Right atrium auricular region (tissue), 2 donors: Measurements from ENCODE around the gene HSD17B11. TPM values are rescaled to one million over a fixed set of nuclear protein-coding genes. Genes with fewer than 3 reads are reported as not detected.
"Not testable (repeated sequence)": the region's sequence is repeated elsewhere in the genome, so short reads cannot be mapped to it uniquely, and the experiment has no call there.

ENCODE experiments used
- DNase-seq: peaks from one replicate; pipeline ENCODE4 v3.0.0-alpha.2; 2019; ENCODE audit warnings: low spot score
- H3K27ac ChIP-seq, 2 donors: fragments of 200-600 bp; sonication (generic); 1 replicate in 1 of 2; 2 replicates in 1 of 2; pipeline ENCODE4 v1.5.1; 2016 to 2019
- H3K27me3 ChIP-seq, 2 donors: fragments of 200-600 bp; sonication (generic); one replicate each; pipeline versions ENCODE4 v1.5.1 to v1.6.0; 2017 to 2019
- H3K36me3 ChIP-seq: fragments of 200-600 bp; sonication (generic); one replicate; pipeline ENCODE4 v1.5.1; 2016
- H3K4me1 ChIP-seq, 2 donors: fragments of 200-600 bp; sonication (generic); one replicate each; pipeline versions ENCODE4 v1.5.1 to v1.6.0; 2017 to 2019
- H3K4me3 ChIP-seq, 2 donors: fragments of 200-600 bp; sonication (generic); 1 replicate in 1 of 2; 2 replicates in 1 of 2; pipeline ENCODE4 v1.5.1; 2017 to 2019; ENCODE audit warnings: mild to moderate bottlenecking in 1 of 2, moderate library complexity in 1 of 2
- H3K9me3 ChIP-seq, 2 donors: fragments of 200-600 bp; sonication (generic); one replicate each; pipeline ENCODE4 v1.5.1; 2019
- CTCF ChIP-seq, 2 donors: fragments of 200-600 bp; sonication (generic); IDR thresholded peaks; one replicate each; pipeline ENCODE4 v1.5.1; 2019; ENCODE audit warnings: antibody characterized with exemption in 2 of 2
- total RNA-seq, 2 donors: library from RNA; depleted of rRNA; stranded (reverse); fragments of >200 nt; gene quantifications; one replicate each; pipeline ENCODE4 v1.1.0, GENCODE V29; 2016

The HSD17B11 gene
- total RNA-seq, 2 donors from 2014 or later = 32.4 to 33.8 TPM

GRCh38 chr4:87410157-87410556 lies 19.2 kb upstream of the HSD17B11 start:
- H3K27ac ChIP-seq = no peak overlapping the region
- H3K4me1 ChIP-seq = no peaks in the 10 kb centered on the region
- H3K36me3 ChIP-seq = no peaks in the 10 kb centered on the region
- H3K4me3 ChIP-seq = no peak overlapping the region
- DNase-seq = no peak
- TF ChIP-seq CTCF (IDR thresholded peaks at IDR 0.05) = no peak
- H3K27me3 ChIP-seq = no peaks in the 10 kb centered on the region
- no peaks in the 10 kb centered on the region for H3K9me3 ChIP-seq

- Histone ChIP-seq H3K4me3 (no peak overlapping the region), H3K27ac (no peak overlapping the region), H3K4me1 (no peaks in the 10 kb centered on the region), H3K27me3 (no peaks in the 10 kb centered on the region), H3K9me3 (no peaks in the 10 kb centered on the region), H3K36me3 (no peaks in the 10 kb centered on the region)
- TF ChIP-seq CTCF (IDR thresholded peaks at IDR 0.05) = no peak
- DNase-seq = no peak
Measured at GRCh38 chr4:87409420-87409939, 18.5 kb upstream of the HSD17B11 start.

- H3K9me3 ChIP-seq, DNase-seq, H3K27me3 ChIP-seq, H3K4me3 ChIP-seq, H3K4me1 ChIP-seq, H3K27ac ChIP-seq, H3K36me3 ChIP-seq: not testable (repeated sequence)
Measured at GRCh38 chr4:87406902-87407301, 15.9 kb upstream of the HSD17B11 start.

GRCh38 chr4:87406462-87406861 lies 15.5 kb upstream of the HSD17B11 start:
- H3K9me3 ChIP-seq = no peaks in the 10 kb centered on the region
- H3K36me3 ChIP-seq = no peaks in the 10 kb centered on the region
- DNase-seq = no peak
- H3K27me3 ChIP-seq = no peaks in the 10 kb centered on the region
- no peaks in the 10 kb centered on the region for H3K4me1 ChIP-seq
- no peak overlapping the region for H3K27ac ChIP-seq
- no peak for TF ChIP-seq CTCF (IDR thresholded peaks at IDR 0.05)
- no peak overlapping the region for H3K4me3 ChIP-seq

- no peak for TF ChIP-seq CTCF (IDR thresholded peaks at IDR 0.05)
- no peaks in the 10 kb centered on the region for H3K4me1 ChIP-seq
- no peak overlapping the region for H3K4me3 ChIP-seq
- H3K27me3 ChIP-seq = no peaks in the 10 kb centered on the region
- no peak for DNase-seq
- no peaks in the 10 kb centered on the region for H3K36me3 ChIP-seq
- no peaks in the 10 kb centered on the region for H3K9me3 ChIP-seq
- no peak overlapping the region for H3K27ac ChIP-seq
Measured at GRCh38 chr4:87405211-87405820, 14.3 kb upstream of the HSD17B11 start.

GRCh38 chr4:87403732-87404131 lies 12.7 kb upstream of the HSD17B11 start:
- not testable (repeated sequence) for H3K4me3 ChIP-seq, H3K4me1 ChIP-seq, DNase-seq, H3K9me3 ChIP-seq, H3K27me3 ChIP-seq, H3K36me3 ChIP-seq, H3K27ac ChIP-seq

- no peak for TF ChIP-seq CTCF (IDR thresholded peaks at IDR 0.05)
Measured at GRCh38 chr4:87399954-87400353, 9.0 kb upstream of the HSD17B11 start.

More at GRCh38 chr4:87399954-87400353, 9.0 kb upstream of the HSD17B11 start:
- no peak for DNase-seq
- Histone ChIP-seq H3K27me3 (no peaks in the 10 kb centered on the region), H3K4me1 (no peaks in the 10 kb centered on the region), H3K27ac (no peak overlapping the region), H3K4me3 (no peak overlapping the region), H3K9me3 (no peaks in the 10 kb centered on the region), H3K36me3 (no peaks in the 10 kb centered on the region)
